GM23248 (cell line): ENCODE results near the gene MGAT4C.

ENCODE experiments used
- EZH2 ChIP-seq: fragments of 200-600 bp; sonication (generic); IDR thresholded peaks from 2 replicates; pipeline ENCODE4 v1.6.1; 2018; ENCODE audit warnings: antibody characterized with exemption, mild to moderate bottlenecking; ENCODE audit not compliant: insufficient read depth, poor library complexity, severe bottlenecking
- EZH2phosphoT487 ChIP-seq: fragments of 200-600 bp; sonication (generic); IDR thresholded peaks from 2 replicates; pipeline ENCODE4 v1.6.1; 2018; ENCODE audit warnings: antibody characterized with exemption, moderate library complexity, mild to moderate bottlenecking, low read depth; ENCODE audit not compliant: insufficient read depth

GRCh38 chr12:86226481-86226880, 29.7 kb downstream of the MGAT4C start:
- no peak for TF ChIP-seq EZH2
- no peak for TF ChIP-seq EZH2phosphoT487
